Measurements from ENCODE around the gene TTC7B. TPM values are rescaled to one million over a fixed set of nuclear protein-coding genes. Genes with fewer than 3 reads are reported as not detected.
A peak's percentile ranks its signal among the peaks of the same experiment; 100 is the strongest.

The TTC7B gene
- total RNA-seq, 1 experiment from 2014 or later: 70.6 TPM

- TF ChIP-seq CBX3 (IDR thresholded peaks at IDR 0.05; ENCODE audit: low read depth) (no peak), MAX (IDR thresholded peaks at IDR 0.05) (no peak), ZNF274 (IDR thresholded peaks at IDR 0.05; ENCODE audit: low read depth, low read length) (no peak), ELF1 (IDR thresholded peaks at IDR 0.05; ENCODE audit: borderline replicate concordance, low read depth) (no peak), POLR2AphosphoS5 (IDR thresholded peaks at IDR 0.05; ENCODE audit: low read depth, low read length) (no peak), EZH2 (IDR thresholded peaks at IDR 0.05) (no peak)
- no peak overlapping the region for H2AFZ ChIP-seq (ENCODE audit: low read depth, low read length, poor library complexity, severe bottlenecking)
- no peaks in the 10 kb centered on the region for H3K9me3 ChIP-seq (ENCODE audit: control insufficient read depth in 1 of 2, insufficient read depth in 1 of 2, low read depth in 1 of 2, low read length in 2 of 2)
- ChIA-PET RAD21 (ENCODE audit: low non-redundant PET in 1 of 2, low total read pairs in 2 of 2, uncharacterized antibody in 2 of 2, unreplicated experiment in 2 of 2) (no interaction called here), POLR2A (no interaction called here), CTCF (interaction anchor here (1.7 kb wide), 1 partner anchor 114 kb away, joined by 3 read pairs; no protein-coding TSS in a partner anchor)
- no peak for DNase-seq (ENCODE audit: low read depth, low spot score)
- peak; percentile 20; the same call in 1 of the 2 replicates for ATAC-seq
- no peak overlapping the region for H3K9ac ChIP-seq (ENCODE audit: low read length)
- no peaks in the 10 kb centered on the region for H4K20me1 ChIP-seq (ENCODE audit: insufficient read depth)
- intact Hi-C loops (cut with micrococcal nuclease): no loop called here
- H3K4me3 ChIP-seq (replicated peaks in 1 of 2; ENCODE audit: low read depth in 1 of 2, low read length in 2 of 2): no peak overlapping the region
- H3K9me2 ChIP-seq (ENCODE audit: insufficient read depth): no peaks in the 10 kb centered on the region
- BruUV-seq (replicated peaks): no TSS peak
- H3K4me2 ChIP-seq (ENCODE audit: low read length): no peak overlapping the region
- no peaks in the 10 kb centered on the region for H3K79me2 ChIP-seq (ENCODE audit: insufficient read depth, low read length)
- H3K36me3 ChIP-seq (ENCODE audit: control insufficient read depth in 1 of 2, insufficient read depth in 2 of 2, low read length in 2 of 2): no peaks in the 10 kb centered on the region
- peaks cover 28 to 47% of the 10 kb centered on the region in 2 experiments for H3K4me1 ChIP-seq (ENCODE audit: control insufficient read depth in 1 of 2, insufficient read depth in 2 of 2, low read length in 2 of 2)
- H3K27me3 ChIP-seq (ENCODE audit: insufficient read depth, low read length): no peaks in the 10 kb centered on the region
- H3K27ac ChIP-seq (ENCODE audit: low read depth, low read length): no peak overlapping the region
These were observed 302.8 kb downstream of the TTC7B start for GRCh38 chr14:90513161-90514014.

DNA sequence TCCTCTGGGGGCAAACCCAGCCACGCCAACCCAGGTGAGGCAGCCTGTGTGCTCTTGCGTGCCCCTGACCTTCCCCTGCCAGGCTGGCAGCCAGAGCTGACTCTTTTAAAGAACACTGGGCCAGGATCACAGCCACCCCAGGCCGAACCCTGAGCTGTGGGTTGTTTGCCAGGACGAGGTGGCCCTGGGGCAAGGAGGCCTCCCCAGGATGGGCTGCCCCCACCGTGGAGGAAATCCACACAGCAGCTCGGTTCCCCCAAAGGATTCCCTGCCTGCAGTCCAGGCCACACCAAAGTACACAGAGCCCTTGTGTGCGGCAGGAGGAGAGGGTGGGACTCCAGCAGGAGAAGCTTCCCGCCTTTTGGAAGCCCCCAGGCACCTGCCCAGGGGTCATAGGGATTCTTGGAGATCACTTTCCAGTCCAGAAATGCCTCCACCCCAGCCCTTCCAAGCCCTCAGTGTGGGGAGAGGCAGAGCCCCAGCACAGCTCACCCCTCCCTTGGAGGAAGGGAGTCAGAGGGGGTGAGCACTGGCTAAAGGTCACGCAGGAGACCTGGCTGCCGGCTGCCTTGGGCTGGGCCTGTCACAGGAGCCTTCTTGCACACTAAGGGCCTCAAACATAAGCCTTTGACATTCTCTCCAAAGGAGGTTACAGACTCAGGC lies 303.8 kb downstream of the TTC7B start:
- Histone ChIP-seq H3K4me3 (replicated peaks in 1 of 2; ENCODE audit: low read depth in 1 of 2, low read length in 2 of 2) (no peak overlapping the region), H3K27ac (ENCODE audit: low read depth, low read length) (no peak overlapping the region; the same call in 1 of the 2 replicates)

More for the DNA sequence above, 303.8 kb downstream of the TTC7B start:
- Histone ChIP-seq H3K9ac (ENCODE audit: low read length) (no peak overlapping the region), H4K20me1 (ENCODE audit: insufficient read depth) (no peaks in the 10 kb centered on the region), H3K79me2 (ENCODE audit: insufficient read depth, low read length) (no peaks in the 10 kb centered on the region), H3K9me3 (ENCODE audit: control insufficient read depth in 1 of 2, insufficient read depth in 1 of 2, low read depth in 1 of 2, low read length in 2 of 2) (no peaks in the 10 kb centered on the region), H3K4me2 (ENCODE audit: low read length) (no peak overlapping the region), H3K36me3 (ENCODE audit: control insufficient read depth in 1 of 2, insufficient read depth in 2 of 2, low read length in 2 of 2) (no peaks in the 10 kb centered on the region), H2AFZ (ENCODE audit: low read depth, low read length, poor library complexity, severe bottlenecking) (no peak overlapping the region), H3K4me1 (ENCODE audit: control insufficient read depth in 1 of 2, insufficient read depth in 2 of 2, low read length in 2 of 2) (peaks cover 35 to 52% of the 10 kb centered on the region in 2 experiments), H3K9me2 (ENCODE audit: insufficient read depth) (no peaks in the 10 kb centered on the region), H3K27me3 (ENCODE audit: insufficient read depth, low read length) (no peaks in the 10 kb centered on the region)
- no peak for TF ChIP-seq YY1 (IDR thresholded peaks at IDR 0.05; ENCODE audit: extremely low read depth, insufficient replicate concordance, low read depth, low read length)
- no peak for TF ChIP-seq POLR2A (IDR thresholded peaks at IDR 0.05; ENCODE audit: borderline replicate concordance, extremely low read depth, insufficient read depth, insufficient read length)
- no peak for TF ChIP-seq SIN3A (IDR thresholded peaks at IDR 0.05; ENCODE audit: low read depth)
- no peak for TF ChIP-seq ATF3 (IDR thresholded peaks at IDR 0.05)
- no peak for TF ChIP-seq ZNF274 (IDR thresholded peaks at IDR 0.05; ENCODE audit: low read depth, low read length)
- TF ChIP-seq ELF1 (IDR thresholded peaks at IDR 0.05; ENCODE audit: borderline replicate concordance, low read depth): no peak
- no peak for ATAC-seq
- CTCF ChIA-PET: interaction anchor here (1.7 kb wide), 1 partner anchor 113 kb away, joined by 3 read pairs; no protein-coding TSS in a partner anchor
- RAD21 ChIA-PET (ENCODE audit: low non-redundant PET in 1 of 2, low total read pairs in 2 of 2, uncharacterized antibody in 2 of 2, unreplicated experiment in 2 of 2): no interaction called here
- POLR2A ChIA-PET: no interaction called here
- no TSS peak for BruUV-seq (replicated peaks)
- DNase-seq (ENCODE audit: low read depth, low spot score): no peak
- intact Hi-C loops (cut with micrococcal nuclease): no loop called here
